Upper lobe of right lung (tissue), 1 donor: ENCODE results near the gene KRTAP9-4. TPM values are rescaled to one million over a fixed set of nuclear protein-coding genes. Genes with fewer than 3 reads are reported as not detected.
"Not testable (repeated sequence)": the region's sequence is repeated elsewhere in the genome, so short reads cannot be mapped to it uniquely, and the experiment has no call there.

Experiments
- ATAC-seq: fragments of 200-7000 bp; cut with Tn5 transposase; one replicate; pipeline ENCODE4 v1.9.1; 2020; ENCODE audit warnings: mild to moderate bottlenecking, moderate library complexity
- DNase-seq: peaks from one replicate; pipeline ENCODE4 v3.0.0-alpha.2; 2020
- H3K27ac ChIP-seq: fragments of 200-600 bp; one replicate; pipeline ENCODE4 v1.8.0; 2022
- H3K27me3 ChIP-seq: fragments of 200-600 bp; one replicate; pipeline ENCODE4 v1.8.0; 2022; ENCODE audit warnings: mild to moderate bottlenecking
- H3K36me3 ChIP-seq: fragments of 200-600 bp; one replicate; pipeline ENCODE4 v1.8.0; 2022
- H3K4me1 ChIP-seq: fragments of 200-600 bp; one replicate; pipeline ENCODE4 v1.8.0; 2022
- H3K4me3 ChIP-seq: fragments of 200-600 bp; one replicate; pipeline ENCODE4 v1.8.0; 2022; ENCODE audit warnings: mild to moderate bottlenecking
- H3K9me3 ChIP-seq: fragments of 200-600 bp; one replicate; pipeline ENCODE4 v1.8.0; 2022
- intact Hi-C: fragments of 100-400 bp; cut with DNase I; formaldehyde crosslinking; loops from one replicate; pipeline ENCODE4 v1.11.0; 2022
- total RNA-seq: library from RNA; stranded (reverse); fragmentation: NEBNext Ultra II Directional; extraction: Animal tissue kit (Norgen Biotek cat#: 25700); gene quantifications from one replicate; pipeline ENCODE4 v1.2.1, GENCODE V29; 2021
- TF ChIP-seq, protein P1 (sequence below): fragments of 200-600 bp; IDR thresholded peaks from one replicate; pipeline ENCODE4 v1.8.0; 2022; ENCODE audit warnings: antibody characterized with exemption
- donor health status: DM: no; HTN: yes; CAD: no; lungs with severe emphysema.

The KRTAP9-4 gene
- total RNA-seq, 1 donor from 2014 or later = not detected

DNA sequence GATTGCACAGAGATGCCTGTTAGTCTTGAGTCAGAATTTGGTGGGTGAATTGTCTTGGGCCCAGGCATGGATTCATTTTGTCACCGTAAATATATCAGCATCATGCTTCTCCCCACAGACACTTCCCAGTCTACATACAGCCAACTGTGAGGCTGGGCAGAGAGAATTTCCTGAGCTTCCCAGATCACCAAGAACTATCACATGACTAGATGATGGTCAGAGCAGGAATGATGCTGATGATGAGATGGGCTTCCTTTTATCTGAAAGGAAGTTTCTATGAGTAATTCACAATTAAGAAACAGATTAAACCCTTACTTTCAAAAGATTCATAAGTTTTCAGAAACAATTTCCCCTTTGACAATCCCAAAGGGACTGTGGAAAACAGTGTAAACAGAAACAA is 5.4 kb downstream of the KRTAP9-4 start:
- intact Hi-C loops = no loop called here
- DNase-seq (no peak), ATAC-seq (no peak)
- TF ChIP-seq, protein P1, sequence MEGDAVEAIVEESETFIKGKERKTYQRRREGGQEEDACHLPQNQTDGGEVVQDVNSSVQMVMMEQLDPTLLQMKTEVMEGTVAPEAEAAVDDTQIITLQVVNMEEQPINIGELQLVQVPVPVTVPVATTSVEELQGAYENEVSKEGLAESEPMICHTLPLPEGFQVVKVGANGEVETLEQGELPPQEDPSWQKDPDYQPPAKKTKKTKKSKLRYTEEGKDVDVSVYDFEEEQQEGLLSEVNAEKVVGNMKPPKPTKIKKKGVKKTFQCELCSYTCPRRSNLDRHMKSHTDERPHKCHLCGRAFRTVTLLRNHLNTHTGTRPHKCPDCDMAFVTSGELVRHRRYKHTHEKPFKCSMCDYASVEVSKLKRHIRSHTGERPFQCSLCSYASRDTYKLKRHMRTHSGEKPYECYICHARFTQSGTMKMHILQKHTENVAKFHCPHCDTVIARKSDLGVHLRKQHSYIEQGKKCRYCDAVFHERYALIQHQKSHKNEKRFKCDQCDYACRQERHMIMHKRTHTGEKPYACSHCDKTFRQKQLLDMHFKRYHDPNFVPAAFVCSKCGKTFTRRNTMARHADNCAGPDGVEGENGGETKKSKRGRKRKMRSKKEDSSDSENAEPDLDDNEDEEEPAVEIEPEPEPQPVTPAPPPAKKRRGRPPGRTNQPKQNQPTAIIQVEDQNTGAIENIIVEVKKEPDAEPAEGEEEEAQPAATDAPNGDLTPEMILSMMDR = no peak
- H3K27me3 ChIP-seq = peaks cover 11% of the 10 kb centered on the region
- no peak overlapping the region for H3K4me3 ChIP-seq
- no peaks in the 10 kb centered on the region for H3K4me1 ChIP-seq
- no peaks in the 10 kb centered on the region for H3K9me3 ChIP-seq
- H3K36me3 ChIP-seq = no peaks in the 10 kb centered on the region
- no peak overlapping the region for H3K27ac ChIP-seq

DNA sequence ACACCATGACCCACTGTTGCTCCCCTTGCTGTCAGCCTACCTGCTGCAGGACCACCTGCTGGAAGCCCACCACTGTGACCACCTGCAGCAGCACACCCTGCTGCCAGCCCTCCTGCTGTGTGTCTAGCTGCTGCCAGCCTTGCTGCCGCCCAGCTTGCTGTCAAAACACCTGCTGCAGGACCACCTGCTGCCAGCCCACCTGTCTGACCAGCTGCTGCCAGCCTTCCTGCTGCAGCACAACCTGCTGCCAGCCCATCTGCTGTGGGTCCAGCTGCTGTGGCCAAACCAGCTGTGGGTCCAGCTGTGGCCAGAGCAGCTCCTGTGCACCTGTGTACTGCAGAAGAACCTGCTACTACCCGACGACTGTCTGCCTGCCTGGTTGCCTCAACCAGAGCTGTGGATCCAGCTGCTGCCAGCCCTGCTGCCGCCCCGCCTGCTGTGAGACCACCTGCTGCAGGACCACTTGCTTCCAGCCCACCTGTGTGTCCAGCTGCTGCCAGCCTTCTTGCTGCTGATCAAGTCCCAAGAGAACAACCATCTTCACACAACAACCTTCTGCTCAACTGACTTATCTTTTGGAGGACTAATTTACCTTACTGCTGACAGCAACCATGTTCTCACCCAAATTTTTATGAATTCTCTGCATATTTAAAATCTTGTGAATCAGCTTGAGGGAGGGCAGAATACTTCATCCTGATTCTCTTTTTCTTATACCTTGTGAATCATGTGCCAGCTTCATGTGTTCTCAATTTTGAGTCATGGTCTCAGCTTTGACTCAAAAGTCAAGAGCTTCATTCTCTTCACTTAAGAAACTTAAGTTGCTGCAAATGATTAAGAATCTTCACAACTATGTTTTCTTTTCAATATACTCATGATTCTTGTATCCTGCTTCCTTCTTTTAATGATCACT is 6.1 kb downstream of the KRTAP9-4 start, which contains the start of gene KRTAP9-9:
Gene KRTAP9-9, plus strand, starts transcription at position 4 of the 910 bp plus-strand sequence.
- H3K36me3 ChIP-seq, ATAC-seq, DNase-seq, H3K27ac ChIP-seq, H3K4me3 ChIP-seq, intact Hi-C loops, H3K4me1 ChIP-seq, H3K9me3 ChIP-seq: not testable (repeated sequence)
- peaks cover 11% of the 10 kb centered on the region for H3K27me3 ChIP-seq

DNA sequence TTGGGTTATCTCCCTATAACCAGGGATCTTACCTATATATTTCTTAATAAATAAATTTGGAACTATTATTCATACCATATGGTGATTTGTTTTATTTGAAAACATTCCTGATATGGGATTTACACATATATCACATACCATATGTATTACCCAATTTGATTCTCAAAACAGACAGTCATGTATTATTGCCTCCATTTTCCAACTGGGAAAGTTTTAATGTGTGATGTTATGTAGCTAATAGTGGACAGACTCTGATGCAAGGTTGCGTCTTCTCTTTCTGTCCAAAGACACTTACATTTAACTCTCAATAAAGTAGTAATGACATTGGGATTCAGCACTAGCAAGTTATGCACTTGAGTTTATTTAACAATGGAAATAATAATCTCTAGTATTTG is 6.8 kb downstream of the KRTAP9-4 start:
- ATAC-seq (no peak), DNase-seq (no peak)

DNA sequence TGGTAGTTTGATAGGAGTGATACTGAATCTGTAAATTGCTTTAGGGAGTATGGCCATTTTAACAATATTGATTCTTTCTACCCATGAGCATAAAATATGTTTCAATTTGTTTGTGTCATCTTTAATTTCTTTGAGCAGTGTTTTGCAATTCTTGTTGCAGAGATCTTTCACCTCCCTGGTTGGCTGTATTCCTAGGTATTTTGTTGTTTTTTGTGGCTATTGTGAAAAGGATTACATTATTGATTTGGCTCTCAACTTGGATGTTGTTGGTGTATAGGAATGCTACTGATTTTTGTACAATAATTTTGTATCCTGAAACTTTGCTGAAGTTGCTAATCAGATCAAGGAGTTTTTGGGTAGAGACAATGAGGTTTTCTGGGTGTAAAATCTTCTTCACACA is 8.9 kb downstream of the KRTAP9-4 start:
- Histone ChIP-seq H3K27ac (no peak overlapping the region), H3K36me3 (no peaks in the 10 kb centered on the region), H3K9me3 (no peaks in the 10 kb centered on the region), H3K4me1 (no peaks in the 10 kb centered on the region), H3K27me3 (peaks cover 11% of the 10 kb centered on the region), H3K4me3 (no peak overlapping the region)
- no peak for ATAC-seq
- intact Hi-C loops = no loop called here
- DNase-seq = no peak
- TF ChIP-seq, protein P1 = no peak

More for the DNA sequence above, 6.8 kb downstream of the KRTAP9-4 start:
- Histone ChIP-seq H3K27me3 (peaks cover 11% of the 10 kb centered on the region), H3K9me3 (no peaks in the 10 kb centered on the region), H3K36me3 (no peaks in the 10 kb centered on the region), H3K27ac (no peak overlapping the region), H3K4me3 (no peak overlapping the region), H3K4me1 (no peaks in the 10 kb centered on the region)
- TF ChIP-seq, protein P1 = no peak
- intact Hi-C loops = no loop called here

DNA sequence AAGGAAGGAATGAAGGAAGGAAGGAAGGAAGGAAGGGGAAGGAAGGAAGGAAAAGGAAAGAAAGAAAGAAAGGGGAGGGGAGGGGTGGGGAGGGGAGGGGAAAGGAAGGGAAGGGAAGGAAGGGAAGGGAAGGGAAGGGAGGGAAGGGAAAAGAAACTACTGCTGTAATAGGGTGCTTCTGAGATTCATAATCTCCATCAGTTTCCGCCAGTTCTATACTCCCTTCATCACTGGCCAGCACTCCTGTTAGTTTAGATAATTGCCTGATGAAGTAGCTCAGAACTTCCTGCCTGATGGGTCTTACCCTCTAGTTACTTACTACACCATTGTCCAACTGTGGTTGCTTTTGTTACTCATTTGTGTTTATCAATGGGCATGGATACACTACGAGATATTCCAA is 13.7 kb downstream of the KRTAP9-4 start:
- DNase-seq (no peak), ATAC-seq (no peak)
- no peak overlapping the region for H3K27ac ChIP-seq
- no peaks in the 10 kb centered on the region for H3K4me1 ChIP-seq
- TF ChIP-seq, protein P1 = no peak
- no peaks in the 10 kb centered on the region for H3K9me3 ChIP-seq
- intact Hi-C loops = no loop called here
- H3K36me3 ChIP-seq = no peaks in the 10 kb centered on the region
- no peaks in the 10 kb centered on the region for H3K27me3 ChIP-seq
- H3K4me3 ChIP-seq = no peak overlapping the region

DNA sequence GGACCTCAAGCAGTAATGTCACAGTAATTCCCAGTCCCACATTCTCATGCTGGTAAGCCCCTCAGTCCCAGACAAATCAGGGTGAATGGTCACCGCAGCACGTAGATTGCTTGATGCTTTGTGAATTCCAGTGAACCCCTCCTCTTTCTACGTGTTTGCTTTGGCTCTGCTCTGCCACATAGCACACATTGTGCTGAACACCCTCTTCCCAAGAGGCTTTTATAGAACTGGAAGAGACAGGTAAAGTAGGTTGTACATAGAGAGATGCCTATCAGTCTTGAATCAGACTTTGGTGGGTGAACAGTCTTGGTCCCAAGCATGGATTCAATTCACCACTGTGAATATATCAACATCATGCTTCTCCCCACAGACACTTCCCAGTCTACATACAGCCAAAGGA is 15.1 kb downstream of the KRTAP9-4 start:
- Histone ChIP-seq H3K27ac (no peak overlapping the region), H3K36me3 (no peaks in the 10 kb centered on the region), H3K4me1 (no peaks in the 10 kb centered on the region), H3K27me3 (no peaks in the 10 kb centered on the region), H3K9me3 (no peaks in the 10 kb centered on the region), H3K4me3 (no peak overlapping the region)
- TF ChIP-seq, protein P1 = no peak
- intact Hi-C loops = no loop called here
- DNase-seq (no peak), ATAC-seq (peak; percentile 51)
